Measurements from ENCODE around the gene DAPK3. TPM values are rescaled to one million over a fixed set of nuclear protein-coding genes. Genes with fewer than 3 reads are reported as not detected.
A peak's percentile ranks its signal among the peaks of the same experiment; 100 is the strongest.

The DAPK3 gene
- polyA plus RNA-seq, 2 of the 4 experiments (the other 2 are of a cell fraction), result 33.0 to 54.9 TPM

DNA sequence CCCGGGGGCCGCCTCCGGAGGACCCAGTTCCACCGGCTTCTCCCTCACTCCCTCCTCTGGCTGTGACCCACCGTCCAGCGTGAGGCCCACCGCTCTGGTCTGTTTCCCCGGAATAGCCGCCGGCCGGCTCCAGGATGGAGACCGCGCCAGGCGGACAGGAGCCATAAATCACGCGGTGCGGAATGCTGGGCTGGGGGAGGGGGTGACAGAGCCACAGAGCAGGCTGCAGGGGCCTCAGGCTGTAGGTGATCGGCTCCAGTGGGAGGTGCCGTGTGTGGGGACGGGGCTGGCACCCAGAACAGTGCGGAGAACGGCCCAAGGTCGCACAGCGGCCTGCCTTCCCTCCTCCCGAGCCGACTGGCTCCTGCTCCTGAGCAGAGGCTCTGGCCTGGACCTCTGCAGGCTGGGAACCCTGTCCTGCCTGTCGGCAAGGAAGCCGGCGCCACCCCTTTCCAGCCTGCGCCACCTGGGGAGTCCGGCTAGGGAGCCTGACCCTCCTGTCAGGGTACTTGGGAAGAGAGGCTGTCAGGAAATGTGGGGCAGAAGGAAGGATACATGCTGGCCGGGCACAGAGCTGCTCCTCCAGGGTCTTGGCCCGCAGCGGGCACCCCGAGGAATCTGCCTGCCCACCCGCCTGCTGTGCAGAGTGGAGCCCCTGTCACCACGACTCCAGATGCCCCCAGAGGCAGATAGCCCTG lies 45.0 kb upstream of the DAPK3 start:
- H3K4me1 ChIP-seq, result no peaks in the 10 kb centered on the region
- no peak overlapping the region for H3K27ac ChIP-seq
- no peak overlapping the region for H3K4me2 ChIP-seq
- CTCF ChIA-PET, result no interaction called here
- TF ChIP-seq, protein P1, sequence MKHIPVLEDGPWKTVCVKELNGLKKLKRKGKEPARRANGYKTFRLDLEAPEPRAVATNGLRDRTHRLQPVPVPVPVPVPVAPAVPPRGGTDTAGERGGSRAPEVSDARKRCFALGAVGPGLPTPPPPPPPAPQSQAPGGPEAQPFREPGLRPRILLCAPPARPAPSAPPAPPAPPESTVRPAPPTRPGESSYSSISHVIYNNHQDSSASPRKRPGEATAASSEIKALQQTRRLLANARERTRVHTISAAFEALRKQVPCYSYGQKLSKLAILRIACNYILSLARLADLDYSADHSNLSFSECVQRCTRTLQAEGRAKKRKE (CRISPR knock-in tag; IDR thresholded peaks at IDR 0.05; ENCODE audit: low read depth), result no peak
- no peak for TF ChIP-seq GATA3 (IDR thresholded peaks at IDR 0.05; ENCODE audit: borderline replicate concordance)
- no peak for TF ChIP-seq HDAC2 (IDR thresholded peaks at IDR 0.05)
- TF ChIP-seq HOXB13 (CRISPR knock-in tag; IDR thresholded peaks at IDR 0.05; ENCODE audit: low read depth), result no peak
- TF ChIP-seq, protein P2, sequence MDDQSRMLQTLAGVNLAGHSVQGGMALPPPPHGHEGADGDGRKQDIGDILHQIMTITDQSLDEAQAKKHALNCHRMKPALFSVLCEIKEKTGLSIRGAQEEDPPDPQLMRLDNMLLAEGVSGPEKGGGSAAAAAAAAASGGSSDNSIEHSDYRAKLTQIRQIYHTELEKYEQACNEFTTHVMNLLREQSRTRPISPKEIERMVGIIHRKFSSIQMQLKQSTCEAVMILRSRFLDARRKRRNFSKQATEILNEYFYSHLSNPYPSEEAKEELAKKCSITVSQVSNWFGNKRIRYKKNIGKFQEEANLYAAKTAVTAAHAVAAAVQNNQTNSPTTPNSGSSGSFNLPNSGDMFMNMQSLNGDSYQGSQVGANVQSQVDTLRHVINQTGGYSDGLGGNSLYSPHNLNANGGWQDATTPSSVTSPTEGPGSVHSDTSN (IDR thresholded peaks at IDR 0.05), result no peak
- TF ChIP-seq, protein P3, sequence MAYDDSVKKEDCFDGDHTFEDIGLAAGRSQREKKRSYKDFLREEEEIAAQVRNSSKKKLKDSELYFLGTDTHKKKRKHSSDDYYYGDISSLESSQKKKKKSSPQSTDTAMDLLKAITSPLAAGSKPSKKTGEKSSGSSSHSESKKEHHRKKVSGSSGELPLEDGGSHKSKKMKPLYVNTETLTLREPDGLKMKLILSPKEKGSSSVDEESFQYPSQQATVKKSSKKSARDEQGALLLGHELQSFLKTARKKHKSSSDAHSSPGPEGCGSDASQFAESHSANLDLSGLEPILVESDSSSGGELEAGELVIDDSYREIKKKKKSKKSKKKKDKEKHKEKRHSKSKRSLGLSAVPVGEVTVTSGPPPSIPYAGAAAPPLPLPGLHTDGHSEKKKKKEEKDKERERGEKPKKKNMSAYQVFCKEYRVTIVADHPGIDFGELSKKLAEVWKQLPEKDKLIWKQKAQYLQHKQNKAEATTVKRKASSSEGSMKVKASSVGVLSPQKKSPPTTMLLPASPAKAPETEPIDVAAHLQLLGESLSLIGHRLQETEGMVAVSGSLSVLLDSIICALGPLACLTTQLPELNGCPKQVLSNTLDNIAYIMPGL (CRISPR knock-in tag; IDR thresholded peaks at IDR 0.05; ENCODE audit: borderline replicate concordance), result no peak
- TF ChIP-seq ZFP36 (IDR thresholded peaks at IDR 0.05; ENCODE audit: borderline replicate concordance, partially characterized antibody), result no peak
- TF ChIP-seq MAFK (IDR thresholded peaks at IDR 0.05; ENCODE audit: partially characterized antibody), result no peak
- TF ChIP-seq RNF2 (IDR thresholded peaks at IDR 0.05; ENCODE audit: borderline replicate concordance, low read depth), result no peak
- TF ChIP-seq ZC3H11A (IDR thresholded peaks at IDR 0.05), result no peak
- no peak for TF ChIP-seq CEBPB (IDR thresholded peaks at IDR 0.05)
- TF ChIP-seq, protein P4, sequence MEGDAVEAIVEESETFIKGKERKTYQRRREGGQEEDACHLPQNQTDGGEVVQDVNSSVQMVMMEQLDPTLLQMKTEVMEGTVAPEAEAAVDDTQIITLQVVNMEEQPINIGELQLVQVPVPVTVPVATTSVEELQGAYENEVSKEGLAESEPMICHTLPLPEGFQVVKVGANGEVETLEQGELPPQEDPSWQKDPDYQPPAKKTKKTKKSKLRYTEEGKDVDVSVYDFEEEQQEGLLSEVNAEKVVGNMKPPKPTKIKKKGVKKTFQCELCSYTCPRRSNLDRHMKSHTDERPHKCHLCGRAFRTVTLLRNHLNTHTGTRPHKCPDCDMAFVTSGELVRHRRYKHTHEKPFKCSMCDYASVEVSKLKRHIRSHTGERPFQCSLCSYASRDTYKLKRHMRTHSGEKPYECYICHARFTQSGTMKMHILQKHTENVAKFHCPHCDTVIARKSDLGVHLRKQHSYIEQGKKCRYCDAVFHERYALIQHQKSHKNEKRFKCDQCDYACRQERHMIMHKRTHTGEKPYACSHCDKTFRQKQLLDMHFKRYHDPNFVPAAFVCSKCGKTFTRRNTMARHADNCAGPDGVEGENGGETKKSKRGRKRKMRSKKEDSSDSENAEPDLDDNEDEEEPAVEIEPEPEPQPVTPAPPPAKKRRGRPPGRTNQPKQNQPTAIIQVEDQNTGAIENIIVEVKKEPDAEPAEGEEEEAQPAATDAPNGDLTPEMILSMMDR (IDR thresholded peaks at IDR 0.05), result no peak
- TF ChIP-seq, protein P5, sequence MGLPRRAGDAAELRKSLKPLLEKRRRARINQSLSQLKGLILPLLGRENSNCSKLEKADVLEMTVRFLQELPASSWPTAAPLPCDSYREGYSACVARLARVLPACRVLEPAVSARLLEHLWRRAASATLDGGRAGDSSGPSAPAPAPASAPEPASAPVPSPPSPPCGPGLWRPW (IDR thresholded peaks at IDR 0.05), result no peak
- WGBS (ENCODE audit: missing lambda C conversion rate), result 86% methylated on average over 21 of the region's 37 CpGs
- DNase-seq (ENCODE audit: low read depth in 1 of 2, low spot score in 1 of 2) (no peak), FAIRE-seq (no peak), ATAC-seq (no peak)
- H3K9me3 ChIP-seq, result no peaks in the 10 kb centered on the region
- H3K4me3 ChIP-seq, result no peak overlapping the region
- POLR2A ChIA-PET, result no interaction called here

DNA sequence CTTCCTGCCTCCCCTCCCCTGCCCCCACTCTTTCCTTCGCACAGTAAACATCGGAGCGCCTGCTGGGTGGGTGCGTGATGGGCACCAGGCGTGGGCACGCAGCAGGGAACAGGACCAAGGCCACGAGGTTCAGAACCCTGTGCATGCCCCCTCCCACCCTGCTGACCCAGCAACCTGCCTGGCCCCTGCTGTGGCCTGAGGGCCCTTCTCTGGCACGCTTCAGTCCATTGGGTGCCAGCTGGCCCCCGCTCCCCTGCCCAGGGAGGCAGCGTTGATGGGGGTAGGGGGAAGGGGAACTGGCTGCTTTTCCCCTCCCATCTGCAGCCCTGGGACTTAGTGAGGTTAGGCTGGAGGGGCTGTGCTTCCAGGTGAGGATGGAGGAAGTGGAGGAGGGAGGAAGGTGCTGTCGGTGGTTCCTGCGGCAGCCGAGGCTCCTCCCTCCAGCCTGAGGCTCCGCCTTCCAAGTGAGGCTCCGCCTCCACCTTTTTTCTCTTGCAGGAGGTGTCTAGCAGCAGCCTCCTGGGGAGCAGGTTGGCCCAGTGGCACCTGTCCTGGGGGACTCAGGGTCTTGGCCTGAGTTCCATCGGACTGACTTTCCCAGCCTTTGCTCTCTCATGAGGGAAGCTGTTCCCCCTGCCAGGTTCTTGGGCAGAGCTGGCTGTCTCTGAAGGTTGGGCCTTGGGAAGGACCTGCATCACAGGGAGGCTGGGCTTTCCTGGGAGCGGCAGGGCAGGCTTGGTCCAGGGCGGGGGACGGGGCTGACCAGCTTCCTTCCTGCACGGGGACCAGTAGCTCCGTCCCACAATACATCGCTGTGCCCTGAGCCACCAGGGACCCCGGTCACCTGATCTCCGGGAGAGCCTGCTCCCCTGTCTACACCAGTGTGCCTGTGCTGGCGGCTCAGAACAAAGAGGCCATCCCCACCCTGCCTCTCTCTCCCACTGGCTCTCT lies 43.9 kb upstream of the DAPK3 start:
- Histone ChIP-seq H3K4me3 (no peak overlapping the region), H3K4me2 (no peak overlapping the region), H3K27ac (no peak overlapping the region), H3K4me1 (no peaks in the 10 kb centered on the region), H3K9me3 (no peaks in the 10 kb centered on the region)
- ChIA-PET POLR2A (no interaction called here), CTCF (no interaction called here)
- TF ChIP-seq, protein P6, sequence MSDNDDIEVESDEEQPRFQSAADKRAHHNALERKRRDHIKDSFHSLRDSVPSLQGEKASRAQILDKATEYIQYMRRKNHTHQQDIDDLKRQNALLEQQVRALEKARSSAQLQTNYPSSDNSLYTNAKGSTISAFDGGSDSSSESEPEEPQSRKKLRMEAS (IDR thresholded peaks at IDR 0.05), result no peak
- TF ChIP-seq, protein P3 (CRISPR knock-in tag; IDR thresholded peaks at IDR 0.05; ENCODE audit: borderline replicate concordance), result no peak
- TF ChIP-seq, protein P2 (IDR thresholded peaks at IDR 0.05), result no peak
- TF ChIP-seq EHMT2 (IDR thresholded peaks at IDR 0.05; ENCODE audit: low read depth), result no peak
- TF ChIP-seq KDM5A (IDR thresholded peaks at IDR 0.05), result no peak
- TF ChIP-seq ZNF302 (CRISPR knock-in tag; IDR thresholded peaks at IDR 0.05), result no peak
- TF ChIP-seq FOSB (CRISPR knock-in tag; IDR thresholded peaks at IDR 0.05), result no peak
- FAIRE-seq, result no peak
- no peak for DNase-seq (ENCODE audit: low read depth in 1 of 2, low spot score in 1 of 2)
- peak; percentile 32 to 67; a peak in 3 of 6 replicates for ATAC-seq
- WGBS (ENCODE audit: missing lambda C conversion rate), result 59% methylated on average over 9 of the region's 25 CpGs
